GM21737 (cell line): ENCODE measurements around the gene CDK18.

Experiments used
- ATAC-seq: cut with Tn5 transposase; IDR thresholded peaks from one replicate; pipeline ENCODE4 v1.9.1; 2021; ENCODE audit warnings: mild to moderate bottlenecking, moderate library complexity; ENCODE audit not compliant: unreplicated experiment

CDK18 gene

DNA sequence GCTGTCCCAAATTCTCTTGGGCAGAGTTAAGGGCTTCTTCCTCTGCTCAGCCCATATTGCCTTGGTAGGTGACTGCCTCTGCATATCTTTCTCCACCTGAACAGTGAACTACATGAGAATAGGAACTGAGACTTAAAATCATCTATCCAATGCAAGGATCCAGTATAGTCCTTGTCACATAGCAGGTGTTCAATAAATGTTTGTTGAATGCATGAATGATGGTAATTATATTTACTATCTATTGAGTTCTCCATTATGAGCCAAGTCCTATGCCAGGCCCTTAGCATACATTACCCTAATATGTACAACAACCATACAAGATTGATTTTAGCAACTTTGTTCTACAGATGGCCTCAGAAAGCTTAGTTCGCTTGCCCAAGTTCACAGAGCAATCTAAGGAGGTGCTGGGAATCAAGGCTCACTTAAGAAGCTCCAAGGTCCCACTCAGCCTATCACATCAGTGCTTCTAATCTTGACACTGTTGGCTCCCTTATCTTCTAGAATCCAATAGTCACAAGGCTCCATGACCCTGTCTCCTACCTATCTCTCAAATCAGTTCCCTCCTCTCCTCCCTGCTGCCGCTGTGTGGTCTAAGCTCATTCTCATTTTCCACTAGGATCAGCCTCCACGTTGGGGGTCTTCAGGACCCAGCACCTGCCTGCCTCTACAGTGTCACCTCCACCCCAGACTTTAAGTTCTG is 2.2 kb upstream of the CDK18 start:
- no peak for ATAC-seq

- ATAC-seq: no peak
Measured at GRCh38 chr1:205502992-205503391, 1.5 kb upstream of the CDK18 start.

- no peak for ATAC-seq
Measured at GRCh38 chr1:205505076-205505729, 734 bp downstream of the CDK18 start.

GRCh38 chr1:205505791-205506190 is 1.3 kb downstream of the CDK18 start:
- ATAC-seq: no peak

DNA sequence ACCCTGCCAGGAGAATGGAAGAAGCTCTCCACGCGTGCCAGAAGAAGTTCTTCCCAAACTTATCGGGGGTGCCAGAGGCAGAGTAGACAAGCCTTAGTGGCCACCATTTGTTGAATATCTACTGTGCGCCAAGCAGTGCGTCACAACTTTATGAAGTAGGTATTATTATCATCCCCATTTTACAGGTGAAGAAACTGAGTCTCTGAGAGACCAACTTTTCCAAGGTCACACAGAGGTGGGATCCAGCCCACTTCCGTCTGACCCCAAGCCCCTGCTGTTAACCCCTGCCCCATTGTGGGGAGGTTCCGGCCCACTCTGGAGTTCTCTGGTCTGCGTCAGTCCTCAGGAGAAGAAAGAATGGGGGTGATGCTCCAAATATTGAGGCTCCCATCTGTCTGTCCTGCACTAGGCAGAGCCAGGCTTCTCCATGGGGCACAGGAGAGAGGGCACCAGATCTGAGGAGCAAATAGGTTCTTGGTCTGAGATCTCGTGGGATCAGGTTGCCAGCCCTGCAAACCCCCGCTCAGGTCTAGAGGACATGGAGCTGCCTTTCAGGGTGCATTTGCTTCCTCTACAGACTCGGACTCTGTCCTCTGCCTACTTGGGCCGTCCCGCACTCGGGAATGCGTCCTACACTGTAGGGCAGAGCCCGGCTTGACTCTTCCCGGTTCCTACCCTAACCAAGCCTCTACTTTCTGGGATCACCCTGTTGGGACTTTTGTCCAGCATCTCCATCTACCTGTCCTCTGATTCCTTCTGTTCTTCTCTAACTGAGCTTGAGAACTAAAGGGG is 2.1 kb downstream of the CDK18 start:
- ATAC-seq: no peak

DNA sequence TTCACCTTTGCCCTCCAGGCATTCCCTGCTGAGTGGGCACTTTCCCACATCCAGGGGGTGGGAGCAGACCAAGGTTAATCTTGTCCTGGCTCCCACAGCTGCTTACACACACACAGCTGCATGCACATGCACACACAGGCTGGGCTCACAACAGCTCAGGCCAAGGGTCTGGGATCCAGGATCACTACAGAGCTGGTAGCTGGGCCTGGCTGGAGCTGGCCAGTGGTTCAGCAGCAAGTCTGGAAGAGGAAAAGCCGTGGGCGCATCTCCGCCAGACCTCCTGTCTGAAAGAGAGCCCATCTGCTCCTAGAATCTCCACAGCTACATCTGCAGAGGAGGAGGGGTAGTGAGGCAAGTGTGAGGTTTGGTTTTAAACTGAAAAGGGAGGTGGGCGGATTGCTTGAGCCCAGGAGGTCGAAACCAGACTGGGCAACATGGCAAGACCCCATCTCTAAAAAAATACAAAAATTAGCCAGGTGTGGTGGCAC is 3.8 kb downstream of the CDK18 start:
- ATAC-seq: no peak

- no peak for ATAC-seq
Measured at GRCh38 chr1:205510308-205510950, 6.0 kb downstream of the CDK18 start.

DNA sequence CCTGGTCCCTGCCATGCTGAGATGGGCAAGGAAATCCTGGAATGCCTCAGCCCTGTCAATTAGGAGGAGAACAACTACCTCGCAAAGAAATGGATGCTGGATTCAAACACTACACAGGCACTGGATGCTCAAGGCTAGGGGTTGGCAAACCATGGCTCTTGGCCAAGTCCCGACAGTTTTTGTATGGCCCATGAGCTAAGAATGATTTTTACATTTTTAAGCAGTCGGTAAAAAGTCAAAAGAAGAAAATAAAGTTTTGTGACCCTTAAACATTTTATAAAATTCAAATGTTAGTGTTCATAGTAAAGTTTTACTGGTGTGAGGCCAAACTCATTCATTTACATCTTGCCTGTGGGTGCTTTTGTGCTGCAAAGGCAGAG is 6.5 kb downstream of the CDK18 start:
- no peak for ATAC-seq

DNA sequence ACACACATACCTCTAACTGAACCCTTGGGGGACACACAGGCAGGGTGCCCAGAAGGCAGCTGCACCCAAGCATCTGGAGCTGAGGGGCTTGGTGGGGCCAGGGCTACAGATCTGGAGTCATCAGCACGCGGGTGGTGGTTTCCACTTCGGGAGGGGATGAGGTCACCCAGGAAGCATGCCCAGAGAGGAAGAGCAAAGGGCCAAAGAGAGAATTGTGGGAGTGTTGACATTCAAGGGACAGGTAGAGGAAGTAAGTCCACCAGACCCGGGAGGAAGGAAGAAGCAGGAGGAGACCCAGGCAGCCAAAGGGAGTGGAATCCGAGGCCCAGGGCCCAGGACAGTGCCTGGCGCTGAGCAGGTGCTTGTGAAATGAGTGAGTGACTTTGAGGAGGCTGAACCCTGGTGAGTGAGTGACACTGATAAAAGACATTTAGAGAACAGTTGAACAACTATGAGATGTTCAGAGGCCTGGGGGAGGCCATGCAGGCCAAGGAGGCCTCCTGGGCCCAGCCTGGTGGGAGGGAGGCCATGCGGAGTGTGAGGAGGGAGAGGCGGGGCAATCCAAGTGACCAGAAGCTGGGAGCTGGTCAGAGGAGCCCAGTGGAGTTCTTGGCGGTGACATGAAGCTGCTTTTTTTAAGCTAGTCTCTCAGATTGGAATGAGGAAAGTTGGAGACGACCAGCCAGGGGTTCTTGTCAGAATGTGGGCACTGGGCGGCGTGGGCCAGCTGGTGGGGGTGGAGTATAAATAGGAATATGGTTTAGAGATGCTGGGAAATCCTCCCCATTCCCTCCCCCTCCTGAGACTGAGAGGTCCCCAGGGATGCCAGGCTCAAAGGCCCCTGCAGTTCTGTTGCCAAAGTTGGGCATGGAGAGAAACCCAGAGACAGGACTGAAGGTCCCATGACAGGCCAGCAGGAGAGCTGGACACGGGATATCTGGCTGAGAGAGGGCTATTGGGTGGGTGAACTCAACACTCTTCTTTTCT is 7.9 kb downstream of the CDK18 start:
- ATAC-seq: no peak

- no peak for ATAC-seq
Measured at GRCh38 chr1:205513774-205514173, 9.3 kb downstream of the CDK18 start.

GRCh38 chr1:205514211-205515142 is 10.0 kb downstream of the CDK18 start:
- no peak for ATAC-seq

GRCh38 chr1:205515781-205516253 is 11.3 kb downstream of the CDK18 start:
- no peak for ATAC-seq

DNA sequence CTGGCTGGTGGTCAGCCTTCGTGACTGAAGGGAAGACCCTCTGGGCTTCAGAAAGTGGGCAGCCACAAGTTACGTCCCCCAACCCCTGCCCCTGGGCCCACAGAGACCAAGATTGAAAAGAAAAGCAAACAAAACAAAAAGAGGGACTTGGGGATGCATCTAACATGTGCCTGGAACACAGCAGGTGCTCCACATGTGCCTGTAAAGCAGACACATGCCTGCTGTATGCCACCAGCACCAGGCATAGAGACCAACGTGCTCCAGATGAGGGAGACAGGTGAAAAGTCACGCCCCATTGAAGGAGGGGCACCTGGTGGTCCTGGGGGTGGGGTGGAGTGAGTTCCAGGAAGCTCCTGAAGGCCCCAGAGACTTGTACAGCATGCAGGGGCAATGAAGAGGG is 11.9 kb downstream of the CDK18 start:
- no peak for ATAC-seq

GRCh38 chr1:205517288-205517687 is 12.8 kb downstream of the CDK18 start:
- no peak for ATAC-seq

- no peak for ATAC-seq
Measured at GRCh38 chr1:205517763-205518162, 13.3 kb downstream of the CDK18 start.

DNA sequence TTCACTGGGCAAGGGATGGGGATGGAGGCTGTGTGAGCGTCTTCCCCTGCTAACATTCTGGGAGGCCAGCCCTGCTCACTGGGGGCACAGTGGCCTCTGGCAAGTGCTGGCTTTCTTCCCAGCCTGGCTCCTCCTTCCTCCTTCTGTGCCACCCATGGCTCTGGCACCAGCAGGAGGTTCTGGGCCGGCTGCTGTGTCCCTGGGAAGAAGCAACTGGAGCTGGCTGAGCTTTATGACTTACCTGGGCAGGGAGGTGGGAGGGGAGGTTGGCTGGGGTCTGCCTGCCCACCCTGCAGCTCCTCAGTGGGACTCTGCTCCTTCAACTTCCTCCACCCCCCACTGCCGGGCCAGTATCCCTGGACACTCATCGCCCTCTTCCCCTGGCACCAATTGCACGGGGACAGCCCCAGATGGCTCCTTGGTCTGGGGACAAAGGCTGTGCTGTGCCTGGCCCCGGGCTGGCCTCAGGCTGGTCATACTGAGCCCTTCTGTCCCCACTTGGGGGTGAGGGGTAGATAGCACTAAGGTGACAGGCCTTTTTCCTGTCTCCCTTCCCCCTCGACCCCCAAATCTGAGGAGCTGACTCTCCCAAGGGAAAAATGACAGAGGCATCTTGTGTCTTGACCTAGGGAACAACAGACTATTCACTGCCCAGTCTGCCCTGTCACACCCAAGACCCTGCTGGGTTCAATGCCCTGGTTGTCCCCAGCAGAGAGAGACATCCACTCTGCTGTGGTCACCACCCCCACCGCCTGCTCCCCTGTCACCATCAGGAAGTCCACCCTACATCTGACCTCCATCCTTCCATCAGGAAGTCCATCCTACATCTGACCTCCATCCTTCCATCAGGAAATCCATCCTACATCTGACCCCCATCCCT is 14.4 kb downstream of the CDK18 start:
- no peak for ATAC-seq

DNA sequence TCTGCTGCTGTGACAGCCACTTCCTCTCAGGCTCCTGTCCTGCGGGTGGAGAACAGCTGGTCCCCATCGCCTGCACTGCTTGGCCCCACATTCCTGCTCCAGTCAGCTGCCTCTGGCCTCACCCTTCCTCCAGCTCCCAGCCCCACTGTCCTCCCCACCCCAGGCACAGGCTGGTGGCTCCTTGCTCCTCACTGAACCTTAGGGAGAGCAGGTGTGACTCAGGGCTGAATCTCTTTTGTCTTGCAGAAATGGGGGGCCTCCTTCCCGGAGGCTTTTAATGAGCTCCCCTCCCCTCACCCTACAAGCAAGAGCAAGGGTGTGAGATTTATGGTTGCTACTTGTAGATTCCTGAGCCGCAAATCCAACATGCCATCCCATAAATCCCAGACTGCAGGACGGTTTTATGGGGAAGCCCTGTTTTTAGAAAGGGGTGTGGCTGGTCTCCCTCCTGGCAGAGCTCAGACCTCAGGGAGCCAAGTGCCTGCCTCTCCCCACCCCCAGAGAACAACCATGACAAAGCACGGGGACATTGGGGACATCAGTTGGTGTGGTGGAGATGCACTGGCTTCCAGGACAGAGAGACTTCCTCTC is 15.2 kb downstream of the CDK18 start:
- no peak for ATAC-seq

- ATAC-seq: no peak
Measured at GRCh38 chr1:205520709-205521108, 16.2 kb downstream of the CDK18 start.
